DOHH2 (cell line): ENCODE measurements around the gene PRB3.

Experiments used
- H3F3A ChIP-seq: fragments of 200-600 bp; sonication (generic), shearing (Covaris generic); 2 replicates; pipeline ENCODE4 v1.6.0; 2016; ENCODE audit warnings: antibody characterized with exemption, mild to moderate bottlenecking; ENCODE audit not compliant: control insufficient read depth, insufficient read depth
- H3K27ac ChIP-seq: fragments of 200-600 bp; sonication (generic); 2 replicates; pipeline ENCODE4 v1.5.1; 2014; ENCODE audit warnings: low read depth, mild to moderate bottlenecking, low read length, moderate library complexity
- H3K27me3 ChIP-seq: fragments of 200-600 bp; sonication (generic); 2 replicates; pipeline ENCODE4 v1.6.1; 2014; ENCODE audit warnings: mild to moderate bottlenecking, low read length, mixed read lengths; ENCODE audit not compliant: control insufficient read depth
- H3K36me3 ChIP-seq: fragments of 200-600 bp; sonication (generic); 2 replicates; pipeline ENCODE4 v1.6.1; 2014; ENCODE audit warnings: mild to moderate bottlenecking, low read length, moderate library complexity, mixed read lengths; ENCODE audit not compliant: control insufficient read depth
- H3K4me1 ChIP-seq: fragments of 200-600 bp; sonication (generic); 2 replicates; pipeline ENCODE4 v1.6.1; 2014; ENCODE audit warnings: mild to moderate bottlenecking, low read length, mixed read lengths; ENCODE audit not compliant: control insufficient read depth
- H3K4me2 ChIP-seq: fragments of 200-600 bp; sonication (generic); 2 replicates; pipeline ENCODE4 v1.6.0; 2014; ENCODE audit warnings: mild to moderate bottlenecking, low read length, moderate library complexity
- H3K4me3 ChIP-seq: fragments of 200-600 bp; sonication (generic); 2 replicates; pipeline ENCODE4 v1.5.1; 2014; ENCODE audit warnings: mild to moderate bottlenecking, low read length, mixed read lengths
- H3K79me2 ChIP-seq: fragments of 200-600 bp; sonication (generic); 2 replicates; pipeline ENCODE4 v1.6.1; 2014; ENCODE audit warnings: mild to moderate bottlenecking, low read length, mixed read lengths; ENCODE audit not compliant: control insufficient read depth
- H3K9me2 ChIP-seq: fragments of 200-600 bp; sonication (generic); replicated peaks from 2 replicates; pipeline ENCODE4 v1.6.1; 2014; ENCODE audit warnings: mild to moderate bottlenecking, low read length, mixed read lengths; ENCODE audit not compliant: control insufficient read depth
- H3K9me3 ChIP-seq: fragments of 200-600 bp; sonication (generic); 2 replicates; pipeline ENCODE4 v1.6.1; 2014; ENCODE audit warnings: antibody characterized with exemption, low read length, mixed read lengths; ENCODE audit not compliant: control insufficient read depth, insufficient read depth
- H4K20me1 ChIP-seq: fragments of 200-600 bp; sonication (generic); 2 replicates; pipeline ENCODE4 v1.6.0; 2014; ENCODE audit warnings: low read depth, mild to moderate bottlenecking, antibody characterized with exemption, low read length, moderate library complexity; ENCODE audit not compliant: control insufficient read depth, insufficient read depth
- EZH2phosphoT487 ChIP-seq: fragments of 200-600 bp; sonication (generic); IDR thresholded peaks from 2 replicates; pipeline ENCODE4 v1.6.1; 2017; ENCODE audit warnings: borderline replicate concordance, mild to moderate bottlenecking, antibody characterized with exemption, low read length, moderate library complexity, mixed read lengths
- TF ChIP-seq, protein P1 (sequence below): fragments of 200-600 bp; sonication (generic); IDR thresholded peaks from one replicate; pipeline ENCODE4 v1.5.1; 2014; ENCODE audit warnings: antibody characterized with exemption, mild to moderate bottlenecking, low read depth, low read length; ENCODE audit not compliant: poor library complexity, severe bottlenecking

PRB3 gene

DNA sequence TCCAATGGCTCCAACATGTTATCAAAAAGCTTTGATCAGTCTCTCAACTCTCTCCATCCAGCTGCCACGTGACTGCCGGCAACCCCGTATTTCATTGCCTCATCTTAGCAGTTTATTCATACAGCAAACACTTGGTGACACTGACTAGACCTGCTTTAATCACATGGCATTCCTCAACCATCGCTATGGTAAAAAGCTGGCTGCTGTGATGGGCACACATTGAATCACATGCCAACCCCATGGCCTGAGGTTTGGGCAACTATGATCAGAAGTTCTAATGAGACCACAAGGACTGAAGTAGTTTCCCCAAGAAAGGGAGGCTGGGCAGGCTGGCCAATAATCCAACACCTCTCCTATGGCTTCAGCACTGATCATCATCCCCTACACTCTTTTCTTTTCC lies 42.1 kb downstream of the PRB3 start:
- H3K4me3 ChIP-seq, result no peak overlapping the region
- H3K4me1 ChIP-seq, result no peaks in the 10 kb centered on the region
- TF ChIP-seq, protein P1, sequence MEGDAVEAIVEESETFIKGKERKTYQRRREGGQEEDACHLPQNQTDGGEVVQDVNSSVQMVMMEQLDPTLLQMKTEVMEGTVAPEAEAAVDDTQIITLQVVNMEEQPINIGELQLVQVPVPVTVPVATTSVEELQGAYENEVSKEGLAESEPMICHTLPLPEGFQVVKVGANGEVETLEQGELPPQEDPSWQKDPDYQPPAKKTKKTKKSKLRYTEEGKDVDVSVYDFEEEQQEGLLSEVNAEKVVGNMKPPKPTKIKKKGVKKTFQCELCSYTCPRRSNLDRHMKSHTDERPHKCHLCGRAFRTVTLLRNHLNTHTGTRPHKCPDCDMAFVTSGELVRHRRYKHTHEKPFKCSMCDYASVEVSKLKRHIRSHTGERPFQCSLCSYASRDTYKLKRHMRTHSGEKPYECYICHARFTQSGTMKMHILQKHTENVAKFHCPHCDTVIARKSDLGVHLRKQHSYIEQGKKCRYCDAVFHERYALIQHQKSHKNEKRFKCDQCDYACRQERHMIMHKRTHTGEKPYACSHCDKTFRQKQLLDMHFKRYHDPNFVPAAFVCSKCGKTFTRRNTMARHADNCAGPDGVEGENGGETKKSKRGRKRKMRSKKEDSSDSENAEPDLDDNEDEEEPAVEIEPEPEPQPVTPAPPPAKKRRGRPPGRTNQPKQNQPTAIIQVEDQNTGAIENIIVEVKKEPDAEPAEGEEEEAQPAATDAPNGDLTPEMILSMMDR, result no peak
- TF ChIP-seq EZH2phosphoT487, result no peak

More for the DNA sequence above, 42.1 kb downstream of the PRB3 start:
- Histone ChIP-seq H3K9me3 (no peaks in the 10 kb centered on the region), H3K9me2 (no peaks in the 10 kb centered on the region), H3K27ac (no peak overlapping the region), H3K4me2 (no peak overlapping the region), H3K36me3 (no peaks in the 10 kb centered on the region), H3F3A (no peaks in the 10 kb centered on the region), H4K20me1 (no peaks in the 10 kb centered on the region; the same call in 1 of the 2 replicates), H3K27me3 (peaks cover 3% of the 10 kb centered on the region; the same call in 1 of the 2 replicates), H3K79me2 (no peaks in the 10 kb centered on the region)
